GM19238 (cell line): ENCODE data around the gene P2RX5.

Experiments
- DNase-seq: peaks from one replicate; pipeline ENCODE4 v3.0.0; 2011; ENCODE audit warnings: low spot score; ENCODE audit not compliant: insufficient read length

Gene P2RX5

DNA sequence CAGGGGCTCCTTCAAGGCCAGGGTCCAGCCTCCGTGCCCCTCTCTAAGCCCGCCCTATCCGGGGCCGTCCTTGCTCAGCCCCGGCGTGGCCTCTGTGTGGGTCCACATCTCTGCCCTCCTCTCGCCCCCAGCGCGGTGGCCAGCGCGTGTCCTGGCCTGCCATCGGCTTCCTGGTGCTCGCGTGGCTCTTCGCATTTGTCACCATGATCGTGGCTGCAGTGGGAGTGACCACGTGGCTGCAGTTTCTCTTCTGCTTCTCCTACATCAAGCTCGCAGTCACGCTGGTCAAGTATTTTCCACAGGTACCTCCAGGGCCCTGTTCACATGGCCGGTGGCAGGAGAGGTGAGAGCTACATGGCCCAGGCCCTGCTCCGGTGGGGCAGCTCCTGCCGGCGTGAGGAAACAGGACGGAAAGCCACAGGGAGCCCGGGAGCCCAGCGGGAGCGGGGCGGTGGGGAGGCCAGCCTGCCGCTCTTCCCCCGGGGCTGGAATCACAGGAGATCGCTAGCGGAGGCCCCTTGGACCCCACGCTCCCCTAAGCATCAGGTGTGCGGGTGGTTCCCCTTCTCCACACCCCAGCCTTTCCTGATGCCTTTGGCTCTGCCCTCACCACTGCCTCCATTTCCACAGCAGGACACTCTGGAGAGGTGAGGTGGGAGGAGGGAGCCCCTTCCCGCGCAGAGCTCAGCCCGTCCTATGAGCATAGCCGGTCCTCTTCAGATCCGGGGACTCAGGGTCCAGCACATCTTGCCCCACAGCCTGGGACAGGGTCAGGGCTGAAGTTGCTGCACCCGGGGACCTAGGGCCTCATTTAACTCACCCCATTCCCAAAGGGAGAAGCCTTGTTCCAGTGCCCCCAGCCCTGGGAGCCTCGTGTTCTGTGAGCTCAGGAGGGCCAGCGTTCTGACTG lies 37.8 kb downstream of the P2RX5 start:
- no peak for DNase-seq

- no peak for DNase-seq
Observed at GRCh38 chr17:3657588-3657869, 38.4 kb downstream of the P2RX5 start.

GRCh38 chr17:3656755-3657587 lies 39.0 kb downstream of the P2RX5 start:
- no peak for DNase-seq

- no peak for DNase-seq
Observed at GRCh38 chr17:3656353-3656752, 39.6 kb downstream of the P2RX5 start.

DNA sequence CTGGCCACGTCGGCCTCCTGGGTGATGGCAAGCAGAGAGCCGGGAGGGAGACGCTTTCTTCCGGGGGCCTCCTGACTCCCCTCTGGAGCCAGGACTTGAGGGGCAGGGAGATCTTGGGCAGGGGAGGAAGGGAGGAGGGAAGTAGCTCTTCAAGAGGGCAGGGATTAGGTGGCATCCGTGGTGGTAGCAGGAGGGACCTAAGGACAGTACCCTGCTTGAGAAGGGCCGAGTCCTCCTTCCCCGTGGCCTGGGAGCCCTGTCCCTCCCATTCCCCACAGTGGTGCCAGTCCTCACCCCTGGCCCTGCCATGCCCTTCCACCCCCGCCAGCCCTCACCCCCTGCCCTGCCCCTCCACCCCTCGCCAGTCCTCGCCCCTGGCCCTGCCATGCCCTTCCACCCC lies 40.2 kb downstream of the P2RX5 start:
- DNase-seq = no peak

DNA sequence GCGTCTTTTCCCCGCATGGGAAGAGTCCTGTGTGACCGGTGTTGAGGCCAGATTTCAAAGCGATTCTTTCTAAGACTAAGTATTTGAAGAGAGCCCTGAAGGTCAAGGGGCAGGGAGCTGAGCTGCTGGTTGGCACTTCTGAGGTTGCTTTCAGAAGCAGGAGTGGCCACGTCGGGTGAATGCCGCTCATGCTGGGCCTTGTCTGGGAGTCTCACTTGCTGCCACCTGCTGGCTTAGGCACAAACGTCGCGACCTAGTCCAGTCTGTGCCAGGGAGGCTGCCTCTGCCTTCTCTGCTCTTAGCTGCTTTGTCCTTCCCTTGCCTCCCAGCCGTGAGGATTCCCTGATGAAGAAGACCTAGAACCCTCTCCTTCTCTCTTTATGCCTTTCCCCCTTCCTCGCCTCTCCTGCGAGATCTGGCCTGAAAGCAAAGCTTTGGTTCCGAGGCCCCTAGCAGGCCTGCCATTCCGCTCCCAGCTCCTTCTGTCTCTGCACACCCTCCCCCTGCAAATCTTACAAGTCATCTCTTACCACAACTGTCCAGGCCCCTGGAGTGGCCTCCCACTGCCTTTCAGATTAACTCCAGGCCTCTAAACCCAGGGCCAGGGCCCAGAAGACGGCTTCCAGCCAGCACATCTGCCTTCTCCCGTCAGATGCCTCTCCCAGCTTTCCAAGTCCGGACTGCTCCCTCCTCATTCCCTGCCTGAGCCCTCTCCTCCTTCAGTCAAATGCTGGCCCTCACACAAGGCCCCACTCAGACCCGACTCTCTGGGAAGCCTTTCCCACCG lies 48.0 kb downstream of the P2RX5 start:
- DNase-seq = peak; percentile 38

GRCh38 chr17:3647251-3647650 lies 48.7 kb downstream of the P2RX5 start:
- DNase-seq = no peak

DNA sequence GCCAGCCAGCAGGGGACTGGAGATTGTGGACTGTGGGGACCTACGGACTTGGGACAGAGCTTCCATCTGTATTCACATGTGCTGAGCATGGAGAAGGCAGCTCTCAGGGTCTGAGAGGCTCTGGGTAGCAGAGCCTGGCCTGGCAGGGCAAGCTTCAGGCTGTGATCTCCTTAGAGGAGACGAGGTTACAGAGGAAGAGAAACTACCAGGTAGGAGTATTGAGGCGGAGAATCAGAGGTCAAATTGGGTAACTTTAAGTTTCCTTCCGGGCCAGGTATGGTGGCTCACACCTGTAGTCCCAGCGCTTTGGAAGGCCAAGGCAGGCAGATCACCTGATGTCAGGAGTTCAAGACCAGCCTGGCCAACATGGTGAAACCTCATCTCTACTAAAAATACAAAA lies 50.6 kb downstream of the P2RX5 start:
- no peak for DNase-seq

DNA sequence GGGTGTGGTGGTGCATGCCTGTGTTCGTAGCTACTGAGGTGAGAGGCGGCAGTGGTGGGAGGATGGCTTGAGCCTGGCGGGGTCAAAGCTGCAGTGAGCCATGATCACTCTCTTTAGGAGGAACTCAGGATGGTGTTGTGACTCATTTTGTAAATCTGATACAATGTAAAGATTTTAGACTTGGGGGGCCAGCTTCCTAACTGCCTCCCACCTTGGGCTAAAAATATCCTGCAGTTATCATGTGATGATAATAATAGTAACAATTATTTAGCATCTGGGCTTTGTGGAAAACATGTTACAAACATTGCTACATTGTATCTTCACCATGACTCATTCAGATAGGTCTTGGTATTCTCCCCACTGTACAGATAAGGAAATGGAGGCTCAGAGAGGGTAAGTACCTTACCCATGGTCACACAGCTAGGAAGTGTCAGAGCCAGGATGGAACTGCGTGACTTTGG lies 52.0 kb downstream of the P2RX5 start:
- DNase-seq = no peak

DNA sequence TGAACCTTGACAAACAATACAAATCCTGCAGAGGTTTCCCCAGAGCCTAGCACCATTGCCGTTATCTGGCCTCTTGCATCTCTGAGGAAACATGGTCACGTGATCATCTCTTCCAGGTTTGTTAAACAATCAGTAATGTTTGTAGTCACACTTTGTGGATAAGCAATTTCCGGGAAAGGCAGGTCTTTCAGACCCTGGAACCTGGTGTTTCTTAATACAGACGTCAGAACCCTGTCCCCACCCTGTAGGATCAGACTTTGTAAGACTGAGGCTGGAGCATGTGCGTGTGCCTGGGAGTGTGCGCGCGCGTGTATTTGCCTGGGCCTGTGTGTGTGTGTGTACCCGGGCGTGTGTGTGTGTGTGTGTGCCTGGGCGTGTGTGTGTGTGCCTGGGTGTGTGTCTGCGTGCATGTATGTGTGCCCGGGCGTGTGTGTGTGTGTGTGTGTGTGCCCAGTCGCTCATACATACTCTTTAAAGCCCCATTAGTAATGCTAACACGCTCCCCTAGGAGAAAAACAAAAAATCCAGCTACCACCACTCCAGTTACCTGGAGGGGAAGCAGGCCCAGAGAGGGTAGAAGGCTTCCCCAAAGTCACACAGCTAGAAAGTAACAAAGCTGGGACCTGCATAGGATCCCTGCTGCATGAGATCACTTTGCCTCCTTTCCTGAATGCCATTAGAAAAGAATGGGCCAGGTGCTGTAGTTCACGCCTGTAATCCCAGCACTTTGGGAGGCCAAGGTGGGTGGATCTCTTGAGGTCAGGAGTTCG lies 54.1 kb downstream of the P2RX5 start:
- no peak for DNase-seq

GRCh38 chr17:3641014-3641413 lies 54.9 kb downstream of the P2RX5 start:
- no peak for DNase-seq

DNA sequence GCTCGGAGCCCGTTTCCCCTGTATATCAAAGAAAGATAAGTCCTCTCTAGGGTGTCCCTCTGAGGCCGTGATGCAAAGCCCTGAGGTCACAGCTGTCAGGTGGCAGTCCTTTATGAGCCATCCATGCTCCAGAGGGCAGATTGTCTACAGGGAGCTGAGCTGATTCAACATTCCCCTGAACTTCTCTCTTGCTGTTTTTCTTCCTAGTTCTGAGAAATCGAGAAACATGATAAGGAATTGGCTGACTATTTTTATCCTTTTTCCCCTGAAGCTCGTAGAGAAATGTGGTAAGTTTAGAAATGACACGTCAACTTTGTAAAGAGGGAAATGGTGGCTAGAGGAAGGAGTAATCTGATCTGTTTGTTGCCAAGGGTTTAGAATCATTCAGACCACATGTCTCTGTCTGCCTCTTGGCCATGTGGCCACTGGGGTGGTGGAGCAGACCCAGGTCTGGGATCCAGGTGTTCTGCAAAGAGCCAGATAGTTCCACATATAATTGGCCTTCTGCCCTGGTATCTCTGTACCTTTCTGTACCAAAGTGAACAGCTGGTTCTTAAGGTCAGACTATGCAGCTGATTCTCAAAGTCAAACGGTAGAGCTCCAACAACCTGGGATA lies 55.9 kb downstream of the P2RX5 start:
- DNase-seq = no peak

GRCh38 chr17:3636908-3637373 lies 59.0 kb downstream of the P2RX5 start:
- DNase-seq = no peak

- peak; percentile 99 for DNase-seq
Observed at GRCh38 chr17:3636154-3636907, 59.6 kb downstream of the P2RX5 start, which contains the start of the genes CTNS and SHPK. Gene CTNS, plus strand, starts transcription at chr17:3636760. Its CDS starts 3,447 bp downstream, at chr17:3640207. Gene SHPK, minus strand, starts transcription at chr17:3636250. Its CDS starts 31 bp downstream, at chr17:3636219.

GRCh38 chr17:3635474-3636153 lies 60.3 kb downstream of the P2RX5 start:
- no peak for DNase-seq

DNA sequence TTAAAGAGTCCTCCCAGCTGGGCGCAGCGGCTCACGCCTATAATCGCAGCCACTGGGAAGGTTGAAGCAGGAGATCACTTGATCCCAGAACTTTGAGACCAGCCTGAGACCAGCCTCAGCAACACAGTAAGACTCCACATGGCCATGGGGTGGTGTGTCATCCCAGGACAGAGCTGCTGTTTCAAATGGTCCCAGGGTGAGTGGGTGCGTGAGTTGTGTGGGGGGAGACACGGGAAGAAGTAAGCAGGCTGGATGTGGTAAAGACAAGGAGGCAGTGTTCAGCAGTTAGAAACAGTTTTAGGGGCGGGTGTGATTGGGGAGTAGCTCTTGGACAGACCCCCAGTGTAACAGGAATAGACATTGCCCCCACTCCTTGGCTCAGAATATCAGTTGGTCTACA lies 63.7 kb downstream of the P2RX5 start:
- no peak for DNase-seq

DNA sequence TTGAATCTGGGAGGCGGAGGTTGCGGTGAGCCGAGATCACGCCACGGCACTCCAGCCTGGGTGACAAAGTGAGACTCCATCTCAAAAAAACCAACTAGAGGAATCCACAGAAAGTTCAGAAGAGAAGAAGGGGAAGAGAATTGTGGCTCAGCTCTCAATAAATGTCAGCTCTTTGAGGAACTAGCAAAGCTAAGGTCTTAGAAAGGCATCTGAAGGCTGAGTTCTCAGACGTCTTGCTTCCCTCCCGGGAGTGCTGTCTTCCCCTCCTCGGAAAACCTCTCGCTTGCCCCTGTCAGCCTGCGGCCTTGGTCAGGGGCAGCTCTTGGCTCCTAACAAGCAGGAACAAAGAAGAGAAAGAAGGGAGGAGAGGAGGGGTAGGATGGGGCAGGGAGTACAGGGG lies 65.2 kb downstream of the P2RX5 start:
- DNase-seq = no peak

- no peak for DNase-seq
Observed at GRCh38 chr17:3627769-3628167, 68.2 kb downstream of the P2RX5 start.
